ENCODE results near the gene SMTNL2.

DNA sequence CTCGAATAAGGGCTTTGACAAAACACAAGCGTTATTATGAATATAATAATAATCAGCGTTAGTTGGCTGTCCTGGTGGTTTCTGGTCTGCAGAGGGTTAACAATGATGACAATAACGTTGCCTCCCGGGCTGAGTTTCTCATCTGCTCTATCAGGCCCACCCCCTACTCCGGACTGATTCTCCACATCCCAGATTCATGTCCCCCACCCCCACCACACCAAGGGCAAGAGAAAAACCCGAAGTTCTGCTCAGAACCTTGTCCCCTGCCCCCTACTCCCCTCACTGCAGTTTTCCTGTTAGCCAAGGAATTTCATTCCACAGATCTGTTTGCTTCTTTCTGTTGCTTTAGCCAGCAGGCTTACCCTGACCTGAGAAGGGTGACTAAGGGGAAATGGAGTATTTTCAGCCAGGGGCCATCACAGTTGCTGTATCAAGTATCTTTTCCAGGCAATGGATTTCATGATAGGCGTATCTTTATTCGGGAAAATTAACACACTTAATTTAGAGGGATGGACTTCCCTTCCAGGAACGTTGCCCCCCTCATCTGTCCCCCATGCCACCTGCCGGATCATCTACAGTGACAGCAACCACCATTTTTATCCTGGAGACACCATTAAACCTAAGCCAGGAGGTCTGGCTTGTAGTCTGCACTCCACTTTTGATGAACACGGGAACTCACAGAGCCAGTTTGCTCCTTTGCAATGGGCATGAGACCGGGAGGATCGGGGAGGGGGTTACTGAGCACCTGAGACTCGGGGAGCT lies 33.4 kb downstream of the SMTNL2 start:
- TF ChIP-seq, protein P1, sequence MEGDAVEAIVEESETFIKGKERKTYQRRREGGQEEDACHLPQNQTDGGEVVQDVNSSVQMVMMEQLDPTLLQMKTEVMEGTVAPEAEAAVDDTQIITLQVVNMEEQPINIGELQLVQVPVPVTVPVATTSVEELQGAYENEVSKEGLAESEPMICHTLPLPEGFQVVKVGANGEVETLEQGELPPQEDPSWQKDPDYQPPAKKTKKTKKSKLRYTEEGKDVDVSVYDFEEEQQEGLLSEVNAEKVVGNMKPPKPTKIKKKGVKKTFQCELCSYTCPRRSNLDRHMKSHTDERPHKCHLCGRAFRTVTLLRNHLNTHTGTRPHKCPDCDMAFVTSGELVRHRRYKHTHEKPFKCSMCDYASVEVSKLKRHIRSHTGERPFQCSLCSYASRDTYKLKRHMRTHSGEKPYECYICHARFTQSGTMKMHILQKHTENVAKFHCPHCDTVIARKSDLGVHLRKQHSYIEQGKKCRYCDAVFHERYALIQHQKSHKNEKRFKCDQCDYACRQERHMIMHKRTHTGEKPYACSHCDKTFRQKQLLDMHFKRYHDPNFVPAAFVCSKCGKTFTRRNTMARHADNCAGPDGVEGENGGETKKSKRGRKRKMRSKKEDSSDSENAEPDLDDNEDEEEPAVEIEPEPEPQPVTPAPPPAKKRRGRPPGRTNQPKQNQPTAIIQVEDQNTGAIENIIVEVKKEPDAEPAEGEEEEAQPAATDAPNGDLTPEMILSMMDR (IDR thresholded peaks at IDR 0.05), result no peak
- TF ChIP-seq POLR2A (IDR thresholded peaks at IDR 0.05), result no peak
